Urinary bladder (tissue), 4 donors: ENCODE results near the gene PCDHA12. TPM values are rescaled to one million over a fixed set of nuclear protein-coding genes. Genes with fewer than 3 reads are reported as not detected.
A peak's percentile ranks its signal among the peaks of the same experiment; 100 is the strongest.

Experiments
- DNase-seq: peaks from one replicate; pipeline ENCODE4 v3.0.0-alpha.2; 2015; ENCODE audit errors: extremely low spot score
- H3K27ac ChIP-seq: one replicate; pipeline ENCODE4 v1.5.1; 2013; ENCODE audit warnings: low read depth, mild to moderate bottlenecking, moderate library complexity
- H3K36me3 ChIP-seq: one replicate; pipeline ENCODE4 v1.6.1; 2013; ENCODE audit warnings: mild to moderate bottlenecking, moderate library complexity; ENCODE audit not compliant: insufficient read depth
- H3K4me1 ChIP-seq: one replicate; pipeline ENCODE4 v1.6.1; 2013; ENCODE audit warnings: mild to moderate bottlenecking, moderate library complexity; ENCODE audit not compliant: insufficient read depth
- H3K4me3 ChIP-seq: one replicate; pipeline ENCODE4 v1.5.1; 2013; ENCODE audit warnings: low read depth, low read length
- WGBS: extraction: QIAGEN DNeasy Blood & Tissue Kit; methylation state at CpG from one replicate; pipeline ENCODE4 v1.1.7; 2013; 5-methylcytosine and 5-hydroxymethylcytosine counted together
- polyA plus RNA-seq: library from polyadenylated mRNA; stranded (reverse); fragments of 200-250 nt; gene quantifications from one replicate; pipeline ENCODE4 v1.2.3, GENCODE V29; 2013
- total RNA-seq: library from RNA; depleted of rRNA; stranded (reverse); fragments of >200 nt; gene quantifications from one replicate; pipeline ENCODE4 v1.2.3, GENCODE V29; 2014
- donor health status: healthy with polysubstance abuse.
- donor health status: healthy.

The PCDHA12 gene
- total and polyA plus RNA-seq, 2 donors, result 0.03 to 0.90 TPM

DNA sequence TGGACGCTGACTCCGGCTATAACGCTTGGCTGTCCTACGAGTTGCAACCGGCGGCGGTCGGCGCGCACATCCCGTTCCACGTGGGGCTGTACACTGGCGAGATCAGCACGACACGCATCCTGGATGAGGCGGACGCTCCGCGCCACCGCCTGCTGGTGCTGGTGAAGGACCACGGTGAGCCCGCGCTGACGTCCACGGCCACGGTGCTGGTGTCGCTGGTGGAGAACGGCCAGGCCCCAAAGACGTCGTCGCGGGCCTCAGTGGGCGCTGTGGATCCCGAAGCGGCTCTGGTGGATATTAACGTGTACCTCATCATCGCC is 2.1 kb downstream of the PCDHA12 start:
- H3K36me3 ChIP-seq, result no peaks in the 10 kb centered on the region
- WGBS, result 42% methylated on average over 37 of the region's 37 CpGs
- H3K27ac ChIP-seq, result no peak overlapping the region
- DNase-seq, result no peak
- H3K4me1 ChIP-seq, result no peaks in the 10 kb centered on the region
- H3K4me3 ChIP-seq, result no peak overlapping the region

- WGBS, result 6% methylated on average over 34 of the region's 35 CpGs
- Histone ChIP-seq H3K4me3 (no peak within 1 kb of the TSS), H3K27ac (no peak within 1 kb of the TSS), H3K4me1 (no peaks in the 10 kb centered on the region), H3K36me3 (no peaks in the 10 kb centered on the region)
- DNase-seq, result no peak
Measured at GRCh38 chr5:140881889-140882590, 6.9 kb downstream of the PCDHA12 start, which contains the start of gene PCDHA13. TSS of gene PCDHA13 (plus strand) at chr5:140882124. CDS start at chr5:140882269, 145 bp downstream.

- Histone ChIP-seq H3K4me3 (no peak overlapping the region), H3K36me3 (no peaks in the 10 kb centered on the region), H3K27ac (no peak overlapping the region), H3K4me1 (no peaks in the 10 kb centered on the region)
- 18% methylated on average over 12 of the region's 12 CpGs for WGBS
- no peak for DNase-seq
Measured at GRCh38 chr5:140882591-140882899, 7.4 kb downstream of the PCDHA12 start.

DNA sequence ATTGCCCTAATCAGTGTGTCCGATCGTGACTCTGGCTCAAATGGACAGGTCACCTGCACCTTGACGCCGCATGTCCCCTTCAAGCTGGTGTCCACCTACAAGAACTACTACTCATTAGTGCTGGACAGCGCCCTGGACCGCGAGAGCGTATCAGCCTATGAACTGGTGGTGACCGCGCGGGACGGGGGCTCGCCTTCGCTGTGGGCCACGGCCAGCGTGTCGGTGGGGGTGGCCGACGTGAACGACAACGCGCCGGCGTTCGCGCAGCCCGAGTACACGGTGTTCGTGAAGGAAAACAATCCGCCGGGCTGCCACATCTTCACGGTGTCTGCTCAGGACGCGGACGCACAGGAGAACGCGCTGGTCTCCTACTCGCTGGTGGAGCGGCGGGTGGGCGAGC is 8.3 kb downstream of the PCDHA12 start:
- no peak for DNase-seq
- H3K36me3 ChIP-seq, result no peaks in the 10 kb centered on the region
- H3K4me1 ChIP-seq, result no peaks in the 10 kb centered on the region
- no peak overlapping the region for H3K4me3 ChIP-seq
- WGBS, result 42% methylated on average over 41 of the region's 41 CpGs
- H3K27ac ChIP-seq, result no peak overlapping the region

DNA sequence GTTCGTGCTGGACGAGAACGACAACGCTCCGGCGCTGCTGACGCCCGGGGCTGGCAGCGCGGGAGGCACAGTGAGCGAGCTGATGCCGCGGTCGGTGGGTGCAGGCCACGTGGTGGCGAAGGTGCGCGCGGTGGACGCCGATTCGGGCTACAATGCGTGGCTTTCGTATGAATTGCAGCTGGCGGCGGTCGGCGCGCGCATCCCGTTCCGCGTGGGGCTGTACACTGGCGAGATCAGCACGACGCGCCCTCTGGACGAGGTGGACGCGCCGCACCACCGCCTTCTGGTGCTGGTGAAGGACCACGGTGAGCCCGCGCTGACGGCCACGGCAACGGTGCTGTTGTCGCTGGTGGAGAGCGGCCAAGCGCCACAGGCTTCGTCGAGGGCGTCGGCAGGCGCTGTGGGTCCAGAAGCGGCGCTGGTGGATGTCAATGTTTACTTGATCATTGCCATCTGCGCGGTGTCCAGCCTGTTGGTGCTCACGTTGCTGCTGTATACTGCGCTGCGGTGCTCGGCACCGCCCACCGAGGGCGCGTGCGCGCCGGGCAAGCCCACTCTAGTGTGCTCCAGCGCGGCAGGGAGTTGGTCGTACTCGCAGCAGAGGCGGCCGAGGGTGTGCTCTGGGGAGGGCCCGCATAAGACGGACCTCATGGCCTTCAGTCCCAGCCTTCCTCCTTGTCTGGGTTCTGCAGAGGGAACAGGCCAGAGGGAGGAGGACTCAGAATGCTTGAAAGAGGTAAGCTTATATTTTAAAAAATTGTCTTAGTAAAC is 9.0 kb downstream of the PCDHA12 start:
- Histone ChIP-seq H3K4me1 (no peaks in the 10 kb centered on the region), H3K27ac (no peak overlapping the region), H3K4me3 (no peak overlapping the region), H3K36me3 (no peaks in the 10 kb centered on the region)
- WGBS, result 39% methylated on average over 79 of the region's 79 CpGs
- no peak for DNase-seq

GRCh38 chr5:140916325-140916724 is 41.2 kb downstream of the PCDHA12 start:
- no peak overlapping the region for H3K4me3 ChIP-seq
- H3K4me1 ChIP-seq, result no peaks in the 10 kb centered on the region
- no peak for DNase-seq
- H3K27ac ChIP-seq, result no peak overlapping the region
- H3K36me3 ChIP-seq, result no peaks in the 10 kb centered on the region
- 66% methylated on average over 1 of the region's 1 CpG for WGBS

DNA sequence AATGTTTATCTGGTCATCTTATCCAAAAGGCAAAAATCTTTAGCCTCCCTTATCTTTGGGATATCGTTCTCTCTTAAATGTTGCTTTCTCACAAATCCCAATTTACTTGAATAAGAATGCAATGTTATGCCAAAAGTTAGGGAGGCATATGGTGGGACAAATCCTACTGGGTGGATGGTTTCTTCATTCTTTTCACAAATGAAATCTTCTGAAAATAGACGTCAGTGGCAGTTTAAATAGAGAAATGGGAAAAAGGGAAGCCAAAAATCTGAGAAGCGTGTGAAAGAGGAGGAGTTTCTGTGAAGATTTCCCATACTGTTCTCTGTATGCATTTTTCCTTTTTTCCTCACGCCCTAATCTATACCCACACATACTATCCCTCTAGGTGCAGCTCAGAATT is 48.5 kb downstream of the PCDHA12 start:
- H3K36me3 ChIP-seq, result no peaks in the 10 kb centered on the region
- no peak overlapping the region for H3K27ac ChIP-seq
- H3K4me1 ChIP-seq, result no peaks in the 10 kb centered on the region
- WGBS, result 58% methylated on average over 4 of the region's 4 CpGs
- DNase-seq, result no peak
- no peak overlapping the region for H3K4me3 ChIP-seq

- WGBS, result 2% methylated on average over 41 of the region's 41 CpGs
- Histone ChIP-seq H3K4me3 (peak within 1 kb of the TSS; percentile 36), H3K27ac (no peak within 1 kb of the TSS), H3K36me3 (no peaks in the 10 kb centered on the region), H3K4me1 (no peaks in the 10 kb centered on the region)
- no peak for DNase-seq
Measured at GRCh38 chr5:140925806-140926442, 50.8 kb downstream of the PCDHA12 start, which contains the start of gene PCDHAC1. TSS of gene PCDHAC1 (plus strand) at chr5:140926299. CDS start at chr5:140926893, 594 bp downstream.

- H3K27ac ChIP-seq, result no peak overlapping the region
- 1% methylated on average over 74 of the region's 74 CpGs for WGBS
Measured at GRCh38 chr5:140926443-140927227, 51.5 kb downstream of the PCDHA12 start.

DNA sequence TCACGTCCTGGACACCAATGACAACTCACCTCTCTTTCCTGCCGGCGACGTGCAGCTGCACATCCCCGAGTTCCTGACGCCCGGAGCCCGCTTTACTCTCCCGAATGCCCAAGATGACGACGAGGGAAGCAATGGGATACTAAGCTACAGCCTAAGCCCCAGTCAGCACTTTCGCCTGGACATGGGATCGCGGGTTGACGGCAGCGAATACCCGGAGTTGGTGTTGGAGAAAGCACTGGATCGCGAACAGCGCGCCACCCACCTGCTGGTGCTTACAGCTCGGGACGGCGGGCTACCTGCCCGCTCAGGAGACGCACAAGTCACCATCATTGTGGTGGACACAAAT is 52.1 kb downstream of the PCDHA12 start:
- Histone ChIP-seq H3K4me1 (no peaks in the 10 kb centered on the region), H3K36me3 (no peaks in the 10 kb centered on the region), H3K4me3 (peak overlapping the region; percentile 36), H3K27ac (no peak overlapping the region)
- DNase-seq, result no peak
- 7% methylated on average over 26 of the region's 26 CpGs for WGBS

More at GRCh38 chr5:140926443-140927227, 51.5 kb downstream of the PCDHA12 start:
- peak overlapping the region; percentile 36 for H3K4me3 ChIP-seq
- no peaks in the 10 kb centered on the region for H3K36me3 ChIP-seq
- DNase-seq, result peak; percentile 10
- no peaks in the 10 kb centered on the region for H3K4me1 ChIP-seq

Other genes with a start within 250 kb of the PCDHA12 start
- 57.6 TPM for gene CD14, start 242.1 kb upstream of the PCDHA12 start, total RNA-seq
- gene CD14, start 242.1 kb upstream of the PCDHA12 start, polyA plus RNA-seq, result 60.6 TPM
- gene TMCO6, start 235.9 kb upstream of the PCDHA12 start, total RNA-seq, result 12.2 TPM
- 22.3 TPM for gene TMCO6, start 235.9 kb upstream of the PCDHA12 start, polyA plus RNA-seq
- 34.7 TPM for gene NDUFA2, start 227.7 kb upstream of the PCDHA12 start, total RNA-seq
- 117 TPM for gene NDUFA2, start 227.7 kb upstream of the PCDHA12 start, polyA plus RNA-seq
- gene IK, start 227.5 kb upstream of the PCDHA12 start, total RNA-seq, result 58.7 TPM
- 113 TPM for gene IK, start 227.5 kb upstream of the PCDHA12 start, polyA plus RNA-seq
- gene WDR55, start 210.4 kb upstream of the PCDHA12 start, total RNA-seq, result 12.7 TPM
- 13.5 TPM for gene WDR55, start 210.4 kb upstream of the PCDHA12 start, polyA plus RNA-seq
- gene DND1, start 201.7 kb upstream of the PCDHA12 start, total RNA-seq, result not detected
- gene DND1, start 201.7 kb upstream of the PCDHA12 start, polyA plus RNA-seq, result 0.96 TPM
- 31.9 TPM for gene HARS1, start 183.9 kb upstream of the PCDHA12 start, total RNA-seq
- gene HARS1, start 183.9 kb upstream of the PCDHA12 start, polyA plus RNA-seq, result 50.5 TPM
- 28.1 TPM for gene HARS2, start 183.9 kb upstream of the PCDHA12 start, total RNA-seq
- 24.9 TPM for gene HARS2, start 183.9 kb upstream of the PCDHA12 start, polyA plus RNA-seq
- 25.9 TPM for gene ZMAT2, start 174.9 kb upstream of the PCDHA12 start, total RNA-seq
- gene ZMAT2, start 174.9 kb upstream of the PCDHA12 start, polyA plus RNA-seq, result 74.1 TPM
- gene PCDHA1, start 89.2 kb upstream of the PCDHA12 start, total RNA-seq, result 0.21 TPM
- gene PCDHA1, start 89.2 kb upstream of the PCDHA12 start, polyA plus RNA-seq, result 0.03 TPM
- 0.37 TPM for gene PCDHA2, start 80.5 kb upstream of the PCDHA12 start, total RNA-seq
- gene PCDHA2, start 80.5 kb upstream of the PCDHA12 start, polyA plus RNA-seq, result 0.08 TPM
- 0.63 TPM for gene PCDHA3, start 74.3 kb upstream of the PCDHA12 start, total RNA-seq
- gene PCDHA3, start 74.3 kb upstream of the PCDHA12 start, polyA plus RNA-seq, result 0.41 TPM
- gene PCDHA4, start 68.2 kb upstream of the PCDHA12 start, total RNA-seq, result 1.1 TPM
- 0.28 TPM for gene PCDHA4, start 68.2 kb upstream of the PCDHA12 start, polyA plus RNA-seq
- gene PCDHA5, start 53.7 kb upstream of the PCDHA12 start, total RNA-seq, result 0.69 TPM
- gene PCDHA5, start 53.7 kb upstream of the PCDHA12 start, polyA plus RNA-seq, result 0.05 TPM
- 0.95 TPM for gene PCDHA6, start 47.3 kb upstream of the PCDHA12 start, total RNA-seq
- 0.22 TPM for gene PCDHA6, start 47.3 kb upstream of the PCDHA12 start, polyA plus RNA-seq
- gene PCDHA7, start 41.0 kb upstream of the PCDHA12 start, total RNA-seq, result 0.26 TPM
- 0.14 TPM for gene PCDHA7, start 41.0 kb upstream of the PCDHA12 start, polyA plus RNA-seq
- gene PCDHA8, start 34.1 kb upstream of the PCDHA12 start, total RNA-seq, result 0.21 TPM
- 0.06 TPM for gene PCDHA8, start 34.1 kb upstream of the PCDHA12 start, polyA plus RNA-seq
- 0.90 TPM for gene PCDHA9, start 26.9 kb upstream of the PCDHA12 start, total RNA-seq
- gene PCDHA9, start 26.9 kb upstream of the PCDHA12 start, polyA plus RNA-seq, result 0.03 TPM
- 1.1 TPM for gene PCDHA10, start 19.4 kb upstream of the PCDHA12 start, total RNA-seq
- gene PCDHA10, start 19.4 kb upstream of the PCDHA12 start, polyA plus RNA-seq, result 0.13 TPM
- gene PCDHA11, start 6.4 kb upstream of the PCDHA12 start, total RNA-seq, result 1.6 TPM
- gene PCDHA11, start 6.4 kb upstream of the PCDHA12 start, polyA plus RNA-seq, result 0.06 TPM
- 0.74 TPM for gene PCDHA13, start 6.8 kb downstream of the PCDHA12 start, total RNA-seq
- 0.18 TPM for gene PCDHA13, start 6.8 kb downstream of the PCDHA12 start, polyA plus RNA-seq
- 1.5 TPM for gene PCDHAC1, start 51.0 kb downstream of the PCDHA12 start, total RNA-seq
- 0.13 TPM for gene PCDHAC1, start 51.0 kb downstream of the PCDHA12 start, polyA plus RNA-seq
- 3.0 TPM for gene PCDHAC2, start 91.2 kb downstream of the PCDHA12 start, total RNA-seq
- 0.67 TPM for gene PCDHAC2, start 91.2 kb downstream of the PCDHA12 start, polyA plus RNA-seq
- 0.16 TPM for gene PCDHB1, start 176.1 kb downstream of the PCDHA12 start, total RNA-seq
- gene PCDHB1, start 176.1 kb downstream of the PCDHA12 start, polyA plus RNA-seq, result 0.01 TPM
- 3.4 TPM for gene PCDHB2, start 219.3 kb downstream of the PCDHA12 start, total RNA-seq
- 3.4 TPM for gene PCDHB2, start 219.3 kb downstream of the PCDHA12 start, polyA plus RNA-seq
- gene PCDHB3, start 225.2 kb downstream of the PCDHA12 start, total RNA-seq, result 4.6 TPM
- gene PCDHB3, start 225.2 kb downstream of the PCDHA12 start, polyA plus RNA-seq, result 1.3 TPM
- gene PCDHB4, start 246.5 kb downstream of the PCDHA12 start, total RNA-seq, result 3.8 TPM
- 6.2 TPM for gene PCDHB4, start 246.5 kb downstream of the PCDHA12 start, polyA plus RNA-seq